ENCODE results near the gene KIF9. TPM values are rescaled to one million over a fixed set of nuclear protein-coding genes. Genes with fewer than 3 reads are reported as not detected.
A peak's percentile ranks its signal among the peaks of the same experiment; 100 is the strongest.
"Not testable (repeated sequence)": the region's sequence is repeated elsewhere in the genome, so short reads cannot be mapped to it uniquely, and the experiment has no call there.

The KIF9 gene
- total and polyA plus RNA-seq, 10 donors: 3.8 to 15.8 (median 6.7) TPM

DNA sequence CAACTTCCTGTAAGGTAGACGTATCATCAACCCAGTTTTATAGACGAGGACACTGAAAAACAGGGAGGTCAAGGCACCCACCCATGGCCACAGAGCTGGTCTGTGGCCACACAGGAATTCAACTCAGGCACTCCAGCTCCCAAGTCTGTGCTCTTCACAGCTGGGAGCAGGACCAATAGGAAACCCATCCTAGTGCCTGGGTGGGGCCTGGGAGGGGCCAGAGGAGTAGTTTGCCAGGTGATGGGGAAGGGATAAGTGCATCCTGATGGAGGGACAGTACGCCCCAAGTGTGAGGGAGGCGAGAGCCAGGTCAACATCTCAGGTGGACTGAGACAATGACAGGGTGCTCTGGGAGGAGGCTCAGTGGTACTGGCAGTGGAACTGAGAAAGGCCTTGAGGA, 22.0 kb downstream of the KIF9 start:
- Histone ChIP-seq H3K36me3 (no peaks in the 10 kb centered on the region), H3K4me3 (no peak overlapping the region), H3K4me1 (no peaks in the 10 kb centered on the region), H3K27ac (no peak overlapping the region), H3K9me3 (no peaks in the 10 kb centered on the region), H3K27me3 (replicated peaks in 1 of 7) (no peaks in the 10 kb centered on the region)
- TF ChIP-seq, protein P1, sequence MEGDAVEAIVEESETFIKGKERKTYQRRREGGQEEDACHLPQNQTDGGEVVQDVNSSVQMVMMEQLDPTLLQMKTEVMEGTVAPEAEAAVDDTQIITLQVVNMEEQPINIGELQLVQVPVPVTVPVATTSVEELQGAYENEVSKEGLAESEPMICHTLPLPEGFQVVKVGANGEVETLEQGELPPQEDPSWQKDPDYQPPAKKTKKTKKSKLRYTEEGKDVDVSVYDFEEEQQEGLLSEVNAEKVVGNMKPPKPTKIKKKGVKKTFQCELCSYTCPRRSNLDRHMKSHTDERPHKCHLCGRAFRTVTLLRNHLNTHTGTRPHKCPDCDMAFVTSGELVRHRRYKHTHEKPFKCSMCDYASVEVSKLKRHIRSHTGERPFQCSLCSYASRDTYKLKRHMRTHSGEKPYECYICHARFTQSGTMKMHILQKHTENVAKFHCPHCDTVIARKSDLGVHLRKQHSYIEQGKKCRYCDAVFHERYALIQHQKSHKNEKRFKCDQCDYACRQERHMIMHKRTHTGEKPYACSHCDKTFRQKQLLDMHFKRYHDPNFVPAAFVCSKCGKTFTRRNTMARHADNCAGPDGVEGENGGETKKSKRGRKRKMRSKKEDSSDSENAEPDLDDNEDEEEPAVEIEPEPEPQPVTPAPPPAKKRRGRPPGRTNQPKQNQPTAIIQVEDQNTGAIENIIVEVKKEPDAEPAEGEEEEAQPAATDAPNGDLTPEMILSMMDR (IDR thresholded peaks at IDR 0.05 in 8 of 11, conservative IDR thresholded peaks at IDR 0.05 in 3 of 11): no peak
- no peak for TF ChIP-seq POLR2A (IDR thresholded peaks at IDR 0.05)
- no peak for TF ChIP-seq POLR2AphosphoS5 (IDR thresholded peaks at IDR 0.05)
- peak; percentile 25 for DNase-seq
- intact Hi-C loops (cut with DNase I; ENCODE audit: low total_unique reads): no loop called here
- 62 to 87% (median 72%) methylated on average over 4 of the region's 4 CpGs for WGBS, 5 donors

DNA sequence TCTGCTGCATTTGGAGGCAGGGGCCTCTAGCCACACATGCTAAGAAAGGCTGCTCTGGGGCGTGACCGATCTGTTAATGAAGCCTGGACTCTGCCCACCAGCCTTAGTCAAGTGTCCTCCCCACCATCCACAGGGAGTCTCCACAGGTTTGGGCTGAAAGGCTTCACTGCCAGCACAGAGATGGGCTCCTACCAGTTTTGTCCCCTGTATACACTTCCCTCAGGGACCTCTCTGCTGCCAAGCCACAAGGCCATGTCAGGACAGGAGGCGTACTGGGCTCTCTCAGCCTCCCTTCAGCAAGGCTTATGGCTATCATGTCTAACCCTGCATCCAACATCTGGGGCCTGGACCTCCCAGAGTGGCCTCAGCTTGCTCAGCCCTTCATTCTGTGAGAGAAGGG, 23.5 kb downstream of the KIF9 start:
- no peaks in the 10 kb centered on the region for H3K4me1 ChIP-seq
- intact Hi-C loops (cut with DNase I; ENCODE audit: low total_unique reads): no loop called here
- no peak overlapping the region for H3K27ac ChIP-seq
- H3K36me3 ChIP-seq: no peaks in the 10 kb centered on the region
- no peak for TF ChIP-seq POLR2A (IDR thresholded peaks at IDR 0.05)
- TF ChIP-seq, protein P1 (IDR thresholded peaks at IDR 0.05 in 8 of 11, conservative IDR thresholded peaks at IDR 0.05 in 3 of 11): no peak
- TF ChIP-seq POLR2AphosphoS5 (IDR thresholded peaks at IDR 0.05): no peak
- H3K4me3 ChIP-seq: no peak overlapping the region
- DNase-seq: peak; percentile 11
- H3K27me3 ChIP-seq (replicated peaks in 1 of 7): no peaks in the 10 kb centered on the region
- WGBS, 5 donors: 90 to 98% (median 97%) methylated on average over 1 to 3 of the region's 3 CpGs
- H3K9me3 ChIP-seq: no peaks in the 10 kb centered on the region

DNA sequence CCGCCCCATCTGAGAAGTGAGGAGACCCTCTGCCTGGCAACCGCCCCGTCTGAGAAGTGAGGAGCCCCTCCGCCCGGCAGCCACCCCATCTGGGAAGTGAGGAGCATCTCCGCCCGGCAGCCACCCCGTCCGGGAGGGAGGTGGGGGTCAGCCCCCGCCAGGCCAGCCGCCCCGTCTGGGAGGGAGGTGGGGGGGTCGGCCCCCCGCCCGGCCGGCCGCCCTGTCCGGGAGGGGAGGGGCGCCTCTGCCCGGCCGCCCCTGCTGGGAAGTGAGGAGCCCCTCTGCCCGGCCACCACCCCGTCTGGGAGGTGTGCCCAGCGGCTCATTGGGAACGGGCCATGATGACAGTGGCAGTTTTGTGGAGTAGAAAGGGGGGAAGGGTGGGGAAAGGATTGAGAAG, 26.3 kb downstream of the KIF9 start:
- intact Hi-C loops (cut with DNase I; ENCODE audit: low total_unique reads); H3K27me3 ChIP-seq (replicated peaks in 1 of 7); H3K9me3 ChIP-seq; H3K4me1 ChIP-seq; H3K4me3 ChIP-seq; H3K27ac ChIP-seq; H3K36me3 ChIP-seq: not testable (repeated sequence)
- DNase-seq: peak; percentile 22
- WGBS, 5 donors: 78 to 94% (median 88%) methylated on average over 7 to 25 of the region's 25 CpGs

DNA sequence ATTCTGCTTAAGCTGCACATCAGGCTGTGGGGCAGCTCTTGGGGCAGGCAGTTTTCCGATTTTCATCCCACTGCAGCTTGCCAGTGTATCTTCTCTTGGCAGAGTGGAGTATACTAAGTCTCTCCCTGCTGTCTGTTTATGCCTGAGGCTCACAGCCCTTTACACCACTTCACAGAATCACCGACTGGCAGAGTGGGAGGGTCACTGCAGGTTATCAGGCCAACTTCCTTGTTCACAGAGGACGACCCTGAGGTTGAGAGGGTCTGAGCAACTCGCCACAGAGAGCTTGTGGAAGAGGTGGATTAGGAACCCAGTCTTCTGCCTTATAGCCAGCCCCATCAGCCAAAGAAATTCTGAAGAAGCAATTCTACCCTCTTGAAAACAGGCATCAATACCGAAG, 30.9 kb downstream of the KIF9 start:
- H3K4me1 ChIP-seq: peaks cover 0 to 17% (median 2%) of the 10 kb centered on the region in 6 donors
- no peak overlapping the region for H3K4me3 ChIP-seq
- no peaks in the 10 kb centered on the region for H3K9me3 ChIP-seq
- H3K36me3 ChIP-seq: no peaks in the 10 kb centered on the region
- H3K27ac ChIP-seq: no peak overlapping the region
- intact Hi-C loops (cut with DNase I; ENCODE audit: low total_unique reads): no loop called here
- WGBS, 5 donors: 48 to 63% (median 59%) methylated on average over 5 of the region's 5 CpGs
- TF ChIP-seq POLR2A (IDR thresholded peaks at IDR 0.05): no peak
- TF ChIP-seq, protein P1 (IDR thresholded peaks at IDR 0.05 in 8 of 11, conservative IDR thresholded peaks at IDR 0.05 in 3 of 11): no peak
- no peak for TF ChIP-seq POLR2AphosphoS5 (IDR thresholded peaks at IDR 0.05)
- DNase-seq: peak; percentile 37
- no peaks in the 10 kb centered on the region for H3K27me3 ChIP-seq (replicated peaks in 1 of 7)

DNA sequence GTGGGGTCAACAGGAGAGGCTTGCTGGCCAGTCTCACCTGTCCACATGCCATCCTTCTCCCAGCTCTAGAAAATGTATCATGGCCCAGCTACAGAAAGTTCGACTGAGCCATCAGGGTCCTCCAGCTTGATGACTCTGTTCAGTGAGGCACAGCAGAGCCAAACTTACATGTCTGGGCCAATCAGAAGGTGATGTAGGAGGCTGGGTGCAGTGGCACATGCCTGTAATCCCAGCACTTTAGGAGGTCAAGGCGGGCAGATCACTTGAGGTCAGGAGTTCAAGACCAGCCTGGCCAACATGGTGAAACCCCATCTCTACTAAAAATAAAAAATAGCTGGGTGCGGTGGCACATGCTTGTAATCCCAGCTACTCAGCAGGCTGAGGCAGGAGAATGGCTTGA, 31.5 kb downstream of the KIF9 start:
- H3K9me3 ChIP-seq; H3K36me3 ChIP-seq; H3K27me3 ChIP-seq (replicated peaks in 1 of 7); DNase-seq; H3K27ac ChIP-seq; intact Hi-C loops (cut with DNase I; ENCODE audit: low total_unique reads); H3K4me3 ChIP-seq: not testable (repeated sequence)
- WGBS, 5 donors: 50 to 63% (median 57%) methylated on average over 3 of the region's 3 CpGs
- H3K4me1 ChIP-seq: peaks cover 0 to 17% (median 2%) of the 10 kb centered on the region in 6 donors
